Motor neuron (in vitro differentiated cells): ENCODE measurements around the gene SLC17A2. TPM values are rescaled to one million over a fixed set of nuclear protein-coding genes. Genes with fewer than 3 reads are reported as not detected.
A peak's percentile ranks its signal among the peaks of the same experiment; 100 is the strongest.

ENCODE experiments used
- ATAC-seq, 8 experiments: fragments of 200-7000 bp; cut with Tn5 transposase; replicated peaks in 6 of 8; 2 replicates each; pipeline ENCODE4 v1.8.0; 2021; ENCODE audit warnings: mild to moderate bottlenecking in 8 of 8, moderate library complexity in 8 of 8
- H3K27ac ChIP-seq, 2 donors: fragments of 250-450 bp; sonication (Bioruptor Pico); 2 replicates each; pipeline ENCODE4 v1.9.0; 2021; ENCODE audit warnings: antibody characterized with exemption in 2 of 2, mild to moderate bottlenecking in 2 of 2, moderate library complexity in 1 of 2
- H3K4me1 ChIP-seq, 2 donors: fragments of 250-450 bp; sonication (Bioruptor Pico); replicated peaks in 1 of 2; 2 replicates each; pipeline ENCODE4 v1.6.1; 2021; ENCODE audit warnings: antibody characterized with exemption in 2 of 2, mild to moderate bottlenecking in 2 of 2, moderate library complexity in 1 of 2
- H3K4me3 ChIP-seq, 5 donors: fragments of 250-450 bp; sonication (Bioruptor Pico); 2 replicates each; pipeline ENCODE4 v1.9.0; 2021; ENCODE audit warnings: antibody characterized with exemption in 5 of 5, mild to moderate bottlenecking in 5 of 5, moderate library complexity in 4 of 5
- WGBS, 10 experiments: fragments of 450-650 bp; shearing (Covaris generic); methylation state at CpG; one replicate each; pipeline ENCODE4 v1.0.0; 2022; 5-methylcytosine and 5-hydroxymethylcytosine counted together
- in situ Hi-C, 9 experiments: fragments of 400-800 bp; cut with MboI; loops; one replicate each; pipeline ENCODE4 v1.15.0; 2021; ENCODE audit warnings: low sequenced_read_pairs in 9 of 9, low pct_unique_long_range_greater_than_20kb in 2 of 9; ENCODE audit not compliant: unreplicated experiment in 9 of 9
- total RNA-seq, 8 experiments: library from RNA; unstranded; fragments of 300-600 nt; gene quantifications; 2 replicates each; pipeline versions ENCODE4 v1.2.3 to v1.2.4, GENCODE V29; 2022

SLC17A2 gene
- total RNA-seq, 8 experiments from 2014 or later, result 0.14 to 0.31 TPM; not detected in 6

DNA sequence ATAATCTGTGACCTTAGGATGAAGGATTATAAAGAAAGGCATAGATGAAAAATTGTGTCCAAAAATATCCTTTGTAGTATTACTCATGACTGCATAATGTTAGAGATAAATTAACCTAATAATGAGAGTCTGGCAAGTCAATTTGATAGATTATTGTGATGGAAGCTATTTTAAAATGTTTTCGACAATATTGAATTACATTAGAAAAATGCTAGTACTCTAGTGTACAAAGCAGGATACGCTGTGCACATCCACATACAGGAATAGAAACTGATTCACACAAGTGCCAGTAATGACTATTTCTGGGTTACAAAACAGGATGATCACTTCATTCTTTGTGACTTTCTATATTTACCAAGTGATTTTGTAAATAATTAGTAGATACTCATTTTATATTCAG is 3.3 kb downstream of the SLC17A2 start:
- Histone ChIP-seq H3K4me1 (no peaks in the 10 kb centered on the region), H3K27ac (no peak overlapping the region), H3K4me3 (no peak overlapping the region)
- WGBS, 10 experiments, result 60 to 100% (median 88%) methylated on average over 1 to 2 of the region's 2 CpGs; no CpG with 5 or more reads in 1 of the 10 experiments
- peak in 2 of 8 experiments; percentile 47 to 87 for ATAC-seq
- in situ Hi-C loops, result loop anchor here in 2 of 9 experiments (25.0 kb wide), 3 partner anchors 315 to 690 kb away; no protein-coding TSS in a partner anchor

GRCh38 chr6:25925876-25926275 is 4.6 kb downstream of the SLC17A2 start:
- in situ Hi-C loops, result loop anchor here in 2 of 9 experiments (25.0 kb wide), 3 partner anchors 314 to 689 kb away; no protein-coding TSS in a partner anchor
- 60 to 100% (median 80%) methylated on average over 1 of the region's 1 CpG; no CpG with 5 or more reads in 3 of the 10 experiments for WGBS, 10 experiments
- no peak for ATAC-seq

GRCh38 chr6:25922301-25922700 is 8.2 kb downstream of the SLC17A2 start:
- in situ Hi-C loops, result loop anchor here in 1 of 9 experiments (25.0 kb wide), 1 partner anchor 310 kb away; no protein-coding TSS in a partner anchor

More at GRCh38 chr6:25925876-25926275, 4.6 kb downstream of the SLC17A2 start:
- H3K27ac ChIP-seq, result no peak overlapping the region
- H3K4me1 ChIP-seq, result no peaks in the 10 kb centered on the region
- no peak overlapping the region for H3K4me3 ChIP-seq

DNA sequence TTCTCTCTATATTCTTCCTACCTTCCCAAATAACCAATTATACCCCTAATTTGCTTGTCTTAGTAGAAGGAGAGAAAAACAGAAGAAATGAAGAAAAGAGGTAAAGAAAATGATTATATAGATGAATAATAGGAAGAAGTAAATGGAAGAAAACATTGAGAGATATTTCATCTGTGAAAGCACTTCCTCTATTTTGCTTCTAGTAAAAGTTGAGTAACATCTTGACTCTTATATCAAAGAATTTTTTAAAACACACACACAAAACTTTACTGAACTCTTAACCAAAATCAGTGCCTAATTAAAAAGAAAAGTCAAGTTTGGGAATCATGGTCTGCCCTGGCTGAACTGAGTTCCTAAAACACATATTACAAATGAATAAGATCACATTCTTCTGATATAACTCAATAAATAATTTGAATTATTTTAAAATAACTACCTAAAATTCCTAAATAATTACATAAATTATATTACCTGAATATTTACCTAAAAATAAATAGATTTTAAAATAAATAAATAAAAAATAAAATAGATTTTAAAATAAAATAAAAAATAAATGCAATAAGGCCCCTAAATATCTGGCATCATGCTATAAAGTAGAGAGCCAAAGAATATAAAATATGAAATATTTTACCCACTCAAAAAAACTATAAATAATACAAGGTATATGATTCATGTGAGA is 8.8 kb downstream of the SLC17A2 start:
- Histone ChIP-seq H3K4me3 (no peak overlapping the region), H3K27ac (no peak overlapping the region), H3K4me1 (no peaks in the 10 kb centered on the region)
- in situ Hi-C loops, result loop anchor here in 1 of 9 experiments (25.0 kb wide), 1 partner anchor 309 kb away; no protein-coding TSS in a partner anchor
- ATAC-seq, result no peak

More at GRCh38 chr6:25922301-25922700, 8.2 kb downstream of the SLC17A2 start:
- no peaks in the 10 kb centered on the region for H3K4me1 ChIP-seq
- H3K4me3 ChIP-seq, result no peak overlapping the region
- WGBS, 10 experiments, result 0 to 100% (median 90%) methylated on average over 1 to 2 of the region's 2 CpGs; no CpG with 5 or more reads in 1 of the 10 experiments
- H3K27ac ChIP-seq, result no peak overlapping the region
- ATAC-seq, result peak in 1 of 8 experiments; percentile 23

DNA sequence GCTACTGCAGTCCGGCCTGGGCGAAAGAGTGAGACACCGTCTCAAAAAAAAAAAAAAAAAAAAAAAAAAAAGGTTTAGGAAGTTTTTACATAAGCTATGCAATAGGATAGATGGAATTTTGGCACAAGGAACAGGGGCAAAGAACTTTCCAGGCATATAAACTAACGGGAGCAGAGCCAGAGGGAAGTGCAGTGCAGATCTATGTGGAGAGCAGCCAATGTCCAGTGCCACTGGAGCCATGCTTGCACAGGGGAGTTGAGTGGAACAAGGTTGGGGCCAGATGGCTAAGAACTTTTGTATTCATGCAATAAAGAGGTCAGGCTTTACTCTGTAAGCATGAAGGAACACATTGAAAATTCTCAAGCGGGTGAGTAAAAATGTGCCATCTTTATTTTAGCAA is 10.8 kb downstream of the SLC17A2 start:
- Histone ChIP-seq H3K27ac (no peak overlapping the region), H3K4me3 (no peak overlapping the region), H3K4me1 (no peaks in the 10 kb centered on the region)
- no peak for ATAC-seq
- in situ Hi-C loops, result loop anchor here in 1 of 9 experiments (25.0 kb wide), 1 partner anchor 307 kb away; no protein-coding TSS in a partner anchor
- 29 to 100% (median 83%) methylated on average over 1 to 5 of the region's 5 CpGs for WGBS, 10 experiments

- in situ Hi-C loops, result loop anchor here in 1 of 9 experiments (25.0 kb wide), 1 partner anchor 306 kb away; no protein-coding TSS in a partner anchor
- no peak overlapping the region for H3K27ac ChIP-seq
- H3K4me1 ChIP-seq, result no peaks in the 10 kb centered on the region
- no peak overlapping the region for H3K4me3 ChIP-seq
- 21 to 100% (median 84%) methylated on average over 1 to 5 of the region's 5 CpGs for WGBS, 10 experiments
- no peak for ATAC-seq
Observed at GRCh38 chr6:25918083-25918683, 12.3 kb downstream of the SLC17A2 start.

- Histone ChIP-seq H3K27ac (no peak overlapping the region), H3K4me3 (no peak overlapping the region), H3K4me1 (no peaks in the 10 kb centered on the region)
- ATAC-seq, result no peak
- in situ Hi-C loops, result loop anchor here in 1 of 9 experiments (25.0 kb wide), 1 partner anchor 305 kb away; no protein-coding TSS in a partner anchor
- WGBS, 10 experiments, result 48 to 100% (median 85%) methylated on average over 1 to 7 of the region's 7 CpGs
Observed at GRCh38 chr6:25916789-25917490, 13.6 kb downstream of the SLC17A2 start.

DNA sequence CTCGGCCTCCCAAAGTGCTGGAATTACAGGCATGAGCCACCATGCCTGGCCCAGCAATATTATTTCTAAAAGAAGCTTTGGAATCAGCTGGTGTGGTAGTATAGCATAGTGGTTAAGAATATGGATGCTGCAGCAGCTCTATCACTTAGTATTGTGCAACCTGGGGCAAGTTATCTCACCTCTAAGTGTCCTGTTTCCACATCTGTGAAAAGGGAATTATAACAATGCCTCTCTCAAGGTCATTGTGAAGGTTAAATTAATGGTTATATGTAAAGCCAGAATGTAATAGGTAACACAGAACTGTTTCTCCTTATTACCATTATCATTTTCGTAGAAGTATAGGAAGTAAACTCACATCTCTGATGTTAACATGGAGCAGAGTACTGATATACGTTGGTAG is 14.2 kb downstream of the SLC17A2 start:
- no peak overlapping the region for H3K4me3 ChIP-seq
- ATAC-seq, result no peak
- H3K4me1 ChIP-seq, result no peaks in the 10 kb centered on the region
- in situ Hi-C loops, result loop anchor here in 1 of 9 experiments (25.0 kb wide), 1 partner anchor 304 kb away; no protein-coding TSS in a partner anchor
- WGBS, 10 experiments, result 10 to 100% (median 71%) methylated on average over 1 to 3 of the region's 3 CpGs; no CpG with 5 or more reads in 3 of the 10 experiments
- no peak overlapping the region for H3K27ac ChIP-seq

- in situ Hi-C loops, result loop anchor here in 1 of 9 experiments (25.0 kb wide), 1 partner anchor 301 kb away; no protein-coding TSS in a partner anchor
- peaks cover 3 to 8% of the 10 kb centered on the region in 2 donors for H3K4me1 ChIP-seq
- WGBS, 10 experiments, result 46 to 100% (median 71%) methylated on average over 1 to 3 of the region's 3 CpGs
- no peak overlapping the region for H3K27ac ChIP-seq
- ATAC-seq, result no peak
- no peak overlapping the region for H3K4me3 ChIP-seq
Observed at GRCh38 chr6:25913741-25914140, 16.8 kb downstream of the SLC17A2 start.

DNA sequence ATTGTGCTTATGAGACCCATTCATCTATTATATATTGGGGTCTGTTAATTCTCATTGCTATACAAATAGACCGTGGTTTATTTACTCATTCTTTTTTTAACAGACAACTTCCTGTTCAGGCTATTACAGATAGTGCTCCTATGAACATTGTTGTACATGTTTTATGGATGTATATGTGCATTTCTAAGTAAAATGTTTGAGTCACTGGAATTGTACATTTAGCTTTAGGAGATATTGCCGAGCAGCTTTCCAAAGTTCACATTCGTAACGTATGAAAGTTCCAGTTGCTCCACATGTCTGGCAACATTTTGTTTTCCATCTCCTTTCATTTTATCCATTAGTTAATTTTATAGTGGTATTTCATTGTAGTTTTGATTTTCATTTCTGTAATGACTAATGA is 19.1 kb downstream of the SLC17A2 start:
- ATAC-seq, result peak in 3 of 8 experiments; percentile 85 to 92 (median 87)
- Histone ChIP-seq H3K4me3 (no peak overlapping the region), H3K4me1 (peaks cover 3 to 8% of the 10 kb centered on the region in 2 donors), H3K27ac (no peak overlapping the region)
- WGBS, 10 experiments, result 0 to 98% (median 89%) methylated on average over 3 to 4 of the region's 4 CpGs
- in situ Hi-C loops, result loop anchor here in 1 of 9 experiments (25.0 kb wide), 1 partner anchor 299 kb away; no protein-coding TSS in a partner anchor

DNA sequence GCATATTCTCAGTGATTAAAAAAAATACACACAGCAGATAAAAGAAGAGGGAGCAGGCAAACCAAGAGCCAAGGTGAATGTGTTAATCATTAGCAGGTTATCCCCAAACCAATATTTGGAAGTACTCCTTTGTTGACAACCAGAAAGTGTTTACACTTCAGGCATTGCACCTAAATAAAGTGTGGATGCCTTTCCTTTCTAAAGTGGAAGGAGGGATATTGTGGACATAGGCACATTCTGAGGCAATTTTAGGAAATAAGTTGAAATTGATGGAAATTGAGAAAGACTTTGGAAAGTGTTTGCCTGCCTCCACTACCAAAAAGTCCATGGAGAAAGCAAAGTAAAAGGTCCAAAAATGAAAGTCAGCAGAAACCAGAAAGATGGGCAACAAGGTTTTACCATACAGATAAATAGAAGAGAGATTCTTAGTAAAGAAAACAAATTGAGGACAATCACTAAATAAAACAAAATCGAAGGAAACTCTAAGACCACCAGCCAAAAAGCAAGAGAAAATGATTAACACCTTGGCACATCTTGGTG is 22.9 kb downstream of the SLC17A2 start:
- H3K27ac ChIP-seq, result no peak overlapping the region
- in situ Hi-C loops, result loop anchor here in 1 of 9 experiments (25.0 kb wide), 1 partner anchor 295 kb away; no protein-coding TSS in a partner anchor
- 0 to 70% (median 68%) methylated on average over 1 of the region's 1 CpG; no CpG with 5 or more reads in 2 of the 10 experiments for WGBS, 10 experiments
- no peak for ATAC-seq
- H3K4me3 ChIP-seq, result no peak overlapping the region
- peaks cover 3 to 8% of the 10 kb centered on the region in 2 donors for H3K4me1 ChIP-seq

- Histone ChIP-seq H3K4me3 (no peak overlapping the region), H3K4me1 (no peaks in the 10 kb centered on the region), H3K27ac (no peak overlapping the region)
- no peak for ATAC-seq
- 58 to 100% (median 92%) methylated on average over 1 to 4 of the region's 4 CpGs; no CpG with 5 or more reads in 3 of the 10 experiments for WGBS, 10 experiments
- in situ Hi-C loops, result loop anchor here in 1 of 9 experiments (25.0 kb wide), 1 partner anchor 291 kb away; no protein-coding TSS in a partner anchor
Observed at GRCh38 chr6:25903467-25904099, 26.9 kb downstream of the SLC17A2 start.
